Transverse colon (tissue), 4 donors: ENCODE data around the gene TSPO2. TPM values are rescaled to one million over a fixed set of nuclear protein-coding genes. Genes with fewer than 3 reads are reported as not detected.

Experiments used
- DNase-seq: peaks from one replicate; pipeline ENCODE4 v3.0.0-alpha.2; 2019
- H3K27ac ChIP-seq, 4 donors: fragments of 200-600 bp; sonication (generic); 2 replicates each; pipeline ENCODE4 v1.5.1; 2016 to 2018; ENCODE audit warnings: inconsistent platforms in 4 of 4
- H3K27me3 ChIP-seq: fragments of 200-600 bp; sonication (generic); 2 replicates; pipeline ENCODE4 v1.5.1; 2017; ENCODE audit warnings: inconsistent platforms
- H3K36me3 ChIP-seq, 4 donors: fragments of 200-600 bp; sonication (generic); 2 replicates each; pipeline ENCODE4 v1.5.1; 2017 to 2019; ENCODE audit warnings: inconsistent platforms in 4 of 4
- H3K4me1 ChIP-seq, 4 donors: fragments of 200-600 bp; sonication (generic); 2 replicates each; pipeline ENCODE4 v1.5.1; 2017 to 2020; ENCODE audit warnings: inconsistent platforms in 4 of 4
- H3K4me3 ChIP-seq, 4 donors: fragments of 200-600 bp; sonication (generic); 1 replicate in 1 of 4; 2 replicates in 3 of 4; pipeline versions ENCODE4 v1.5.1 to v1.6.1; 2017 to 2019; ENCODE audit warnings: inconsistent platforms in 4 of 4
- H3K9me3 ChIP-seq, 2 donors: fragments of 200-600 bp; sonication (generic); 2 replicates each; pipeline ENCODE4 v1.5.1; 2017 to 2019; ENCODE audit warnings: inconsistent platforms in 2 of 2
- CTCF ChIP-seq, 5 experiments: fragments of 200-600 bp in 3 of 5; fragments of 450-650 bp in 2 of 5; sonication (generic) in 3 of 5; IDR thresholded peaks; 1 replicate in 2 of 5; 2 replicates in 3 of 5; pipeline ENCODE4 v1.5.1; 2016 to 2017; ENCODE audit warnings: antibody characterized with exemption in 5 of 5, inconsistent platforms in 3 of 5, mild to moderate bottlenecking in 2 of 5, moderate library complexity in 1 of 5
- EP300 ChIP-seq: sonication (generic); formaldehyde crosslinking; IDR thresholded peaks from one replicate; pipeline ENCODE4 v1.6.1; 2017; ENCODE audit warnings: antibody characterized with exemption, low read depth
- POLR2A ChIP-seq: fragments of 450-650 bp; IDR thresholded peaks from one replicate; pipeline ENCODE4 v1.6.1; 2016; ENCODE audit warnings: antibody characterized with exemption, mild to moderate bottlenecking, moderate library complexity
- POLR2AphosphoS5 ChIP-seq, 3 donors: sonication (generic); formaldehyde crosslinking; IDR thresholded peaks; one replicate each; pipeline ENCODE4 v1.6.1; 2016; ENCODE audit warnings: antibody characterized with exemption in 3 of 3
- WGBS, 2 donors: methylation state at CpG; one replicate each; pipeline ENCODE4 v1.1.5; 2018; ENCODE audit warnings: low coverage in 1 of 2; 5-methylcytosine and 5-hydroxymethylcytosine counted together
- in situ Hi-C, 4 donors: fragments of 200-750 bp; cut with MboI; loops; one replicate each; pipeline versions ENCODE4 v1.15.0 to v1.15.1; 2017; ENCODE audit warnings: low sequenced_read_pairs in 3 of 4, low pct_ligation_motif_present in 1 of 4, low pct_unique_long_range_greater_than_20kb in 1 of 4
- intact Hi-C: fragments of 100-400 bp; cut with DNase I; formaldehyde crosslinking; loops from one replicate; pipeline ENCODE4 v1.15.1; 2023; ENCODE audit warnings: low total_unique reads
- total RNA-seq, 4 donors: library from RNA; depleted of rRNA; stranded (reverse); fragments of >200 nt; gene quantifications; one replicate each; pipeline ENCODE4 v1.1.0, GENCODE V29; 2016

The TSPO2 gene
- total RNA-seq, 4 donors from 2014 or later, result not detected

- no peaks in the 10 kb centered on the region for H3K36me3 ChIP-seq
- in situ Hi-C loops, result loop anchor here in 2 of 4 donors (10.0 kb wide), 1 partner anchor 127 kb away; no protein-coding TSS in a partner anchor
- no peaks in the 10 kb centered on the region for H3K9me3 ChIP-seq
- H3K4me1 ChIP-seq, result no peaks in the 10 kb centered on the region
- H3K27ac ChIP-seq, result no peak overlapping the region
- intact Hi-C loops, result no loop called here
- WGBS, 2 donors, result 80% methylated on average over 3 of the region's 3 CpGs; no CpG with 5 or more reads in 1 of the 2 donors
- H3K4me3 ChIP-seq, result no peak overlapping the region
- H3K27me3 ChIP-seq, result no peaks in the 10 kb centered on the region
- no peak for TF ChIP-seq POLR2A
- TF ChIP-seq CTCF (IDR thresholded peaks at IDR 0.05), result no peak
- no peak for TF ChIP-seq POLR2AphosphoS5 (IDR thresholded peaks at IDR 0.05)
- no peak for TF ChIP-seq EP300
- DNase-seq, result no peak
These were observed 20.4 kb upstream of the TSPO2 start for GRCh38 chr6:41021832-41022231.

- intact Hi-C loops, result no loop called here
These were observed 20.0 kb upstream of the TSPO2 start for GRCh38 chr6:41022294-41022693.

GRCh38 chr6:41023114-41023513 is 19.2 kb upstream of the TSPO2 start:
- no peak overlapping the region for H3K27ac ChIP-seq
- no peaks in the 10 kb centered on the region for H3K36me3 ChIP-seq
- in situ Hi-C loops, result loop anchor here in 2 of 4 donors (10.0 kb wide), 1 partner anchor 128 kb away; no protein-coding TSS in a partner anchor
- H3K9me3 ChIP-seq, result no peaks in the 10 kb centered on the region
- peaks cover 5 to 10% (median 6%) of the 10 kb centered on the region in 4 donors for H3K4me1 ChIP-seq
- intact Hi-C loops, result no loop called here
- DNase-seq, result no peak
- no peak overlapping the region for H3K4me3 ChIP-seq
- WGBS, 2 donors, result 100% methylated on average over 3 of the region's 3 CpGs; no CpG with 5 or more reads in 1 of the 2 donors
- no peaks in the 10 kb centered on the region for H3K27me3 ChIP-seq
- TF ChIP-seq POLR2A (no peak), EP300 (no peak), POLR2AphosphoS5 (IDR thresholded peaks at IDR 0.05) (no peak), CTCF (IDR thresholded peaks at IDR 0.05) (no peak)

More at GRCh38 chr6:41022294-41022693, 20.0 kb upstream of the TSPO2 start:
- no peak overlapping the region for H3K27ac ChIP-seq
- no peaks in the 10 kb centered on the region for H3K27me3 ChIP-seq
- H3K9me3 ChIP-seq, result no peaks in the 10 kb centered on the region
- TF ChIP-seq POLR2A (no peak), EP300 (no peak), POLR2AphosphoS5 (IDR thresholded peaks at IDR 0.05) (no peak), CTCF (IDR thresholded peaks at IDR 0.05) (no peak)
- H3K36me3 ChIP-seq, result no peaks in the 10 kb centered on the region
- H3K4me1 ChIP-seq, result peaks cover 0 to 4% (median 0%) of the 10 kb centered on the region in 4 donors
- H3K4me3 ChIP-seq, result no peak overlapping the region
- DNase-seq, result no peak
- in situ Hi-C loops, result loop anchor here in 2 of 4 donors (10.0 kb wide), 1 partner anchor 127 kb away; no protein-coding TSS in a partner anchor

- peaks cover 9 to 20% (median 12%) of the 10 kb centered on the region in 4 donors for H3K4me1 ChIP-seq
- TF ChIP-seq POLR2AphosphoS5 (IDR thresholded peaks at IDR 0.05), result no peak
- no peak for TF ChIP-seq POLR2A
- in situ Hi-C loops (loop anchor here in 3 of 4 donors (10.0 to 25.0 kb wide), 3 partner anchors 131 to 1664 kb away; no protein-coding TSS in a partner anchor), intact Hi-C loops (no loop called here)
- H3K27ac ChIP-seq, result no peak overlapping the region
- H3K9me3 ChIP-seq, result no peaks in the 10 kb centered on the region
- H3K27me3 ChIP-seq, result no peaks in the 10 kb centered on the region
- H3K4me3 ChIP-seq, result no peak overlapping the region
- DNase-seq, result no peak
- WGBS, 2 donors, result 82 to 83% methylated on average over 1 to 3 of the region's 3 CpGs
- no peaks in the 10 kb centered on the region for H3K36me3 ChIP-seq
These were observed 16.2 kb upstream of the TSPO2 start for GRCh38 chr6:41025966-41026530.
